ENCODE data around the gene CAMK1D. TPM values are rescaled to one million over a fixed set of nuclear protein-coding genes. Genes with fewer than 3 reads are reported as not detected.

Gene CAMK1D
- total and polyA plus RNA-seq, 10 of the 15 experiments (the other 5 are each of a cell fraction or from before 2014, with no cell fraction given), result 2.1 to 35.5 (median 14.7) TPM

- ChIA-PET POLR2A (no interaction called here), CTCF (no interaction called here), RAD21 (ENCODE audit: unreplicated experiment) (no interaction called here), SMC1A (ENCODE audit: uncharacterized antibody, unreplicated experiment) (interaction anchor here (1.5 kb wide), 1 partner anchor 9 kb away, joined by 3 read pairs; no protein-coding TSS in a partner anchor)
- H3K4me3 ChIP-seq, result no peak overlapping the region
- 91% methylated on average over 9 of the region's 9 CpGs for WGBS (ENCODE audit: insufficient coverage, insufficient replicate concordance, low lambda C conversion rate, missing lambda C conversion rate)
- H3K4me2 ChIP-seq (ENCODE audit: control insufficient read depth, insufficient read depth), result no peak overlapping the region
- intact Hi-C loops (cut with micrococcal nuclease; ENCODE audit: unreplicated experiment) (no loop called here), in situ Hi-C loops (cut with MboI) (no loop called here)
- ATAC-seq (no peak), FAIRE-seq (no peak), DNase-seq (ENCODE audit: low read depth, low spot score) (no peak)
- H3K27ac ChIP-seq (ENCODE audit: control insufficient read depth, insufficient read depth), result no peak overlapping the region
- peaks cover 3% of the 10 kb centered on the region; the same call in 1 of the 2 replicates for H3K4me1 ChIP-seq (ENCODE audit: control insufficient read depth, insufficient read depth, low read length)
- BruUV-seq (replicated peaks), result no TSS peak
- H4K20me1 ChIP-seq (ENCODE audit: control insufficient read depth, insufficient read depth), result no peaks in the 10 kb centered on the region
- H3K9ac ChIP-seq (ENCODE audit: control insufficient read depth, insufficient read depth, low read length), result no peak overlapping the region
- no peaks in the 10 kb centered on the region for H3K36me3 ChIP-seq (ENCODE audit: control insufficient read depth in 2 of 2, insufficient read depth in 2 of 2, low read length in 1 of 2)
- H3K27me3 ChIP-seq (replicated peaks in 1 of 2; ENCODE audit: control insufficient read depth in 2 of 2, insufficient read depth in 2 of 2, low read length in 1 of 2), result no peaks in the 10 kb centered on the region
- no peaks in the 10 kb centered on the region; the same call in 2 of the 3 replicates for H3K9me3 ChIP-seq (replicated peaks; ENCODE audit: control insufficient read depth, insufficient read depth, low read length)
- TF ChIP-seq, protein P1, sequence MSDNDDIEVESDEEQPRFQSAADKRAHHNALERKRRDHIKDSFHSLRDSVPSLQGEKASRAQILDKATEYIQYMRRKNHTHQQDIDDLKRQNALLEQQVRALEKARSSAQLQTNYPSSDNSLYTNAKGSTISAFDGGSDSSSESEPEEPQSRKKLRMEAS (IDR thresholded peaks at IDR 0.05; ENCODE audit: low read depth, low read length), result no peak
- no peak for TF ChIP-seq NR2C2 (IDR thresholded peaks at IDR 0.05; ENCODE audit: borderline replicate concordance, control insufficient read depth, insufficient read length, low read depth)
- TF ChIP-seq SMC3 (IDR thresholded peaks at IDR 0.05; ENCODE audit: borderline replicate concordance, low read length), result no peak
- TF ChIP-seq SMAD5 (IDR thresholded peaks at IDR 0.05; ENCODE audit: low read depth), result no peak
- no peak for TF ChIP-seq TARDBP (IDR thresholded peaks at IDR 0.05; ENCODE audit: borderline replicate concordance)
- no peak for TF ChIP-seq ESRRA (IDR thresholded peaks at IDR 0.05; ENCODE audit: low read length)
- TF ChIP-seq JUND (IDR thresholded peaks at IDR 0.05; ENCODE audit: low read depth, low read length), result no peak
- no peak for TF ChIP-seq POLR2AphosphoS2 (IDR thresholded peaks at IDR 0.05; ENCODE audit: low read depth, low read length)
- TF ChIP-seq RFX5 (IDR thresholded peaks at IDR 0.05; ENCODE audit: low read depth, low read length), result no peak
- TF ChIP-seq FOXM1 (IDR thresholded peaks at IDR 0.05; ENCODE audit: low read depth, low read length), result no peak
- TF ChIP-seq, protein P2, sequence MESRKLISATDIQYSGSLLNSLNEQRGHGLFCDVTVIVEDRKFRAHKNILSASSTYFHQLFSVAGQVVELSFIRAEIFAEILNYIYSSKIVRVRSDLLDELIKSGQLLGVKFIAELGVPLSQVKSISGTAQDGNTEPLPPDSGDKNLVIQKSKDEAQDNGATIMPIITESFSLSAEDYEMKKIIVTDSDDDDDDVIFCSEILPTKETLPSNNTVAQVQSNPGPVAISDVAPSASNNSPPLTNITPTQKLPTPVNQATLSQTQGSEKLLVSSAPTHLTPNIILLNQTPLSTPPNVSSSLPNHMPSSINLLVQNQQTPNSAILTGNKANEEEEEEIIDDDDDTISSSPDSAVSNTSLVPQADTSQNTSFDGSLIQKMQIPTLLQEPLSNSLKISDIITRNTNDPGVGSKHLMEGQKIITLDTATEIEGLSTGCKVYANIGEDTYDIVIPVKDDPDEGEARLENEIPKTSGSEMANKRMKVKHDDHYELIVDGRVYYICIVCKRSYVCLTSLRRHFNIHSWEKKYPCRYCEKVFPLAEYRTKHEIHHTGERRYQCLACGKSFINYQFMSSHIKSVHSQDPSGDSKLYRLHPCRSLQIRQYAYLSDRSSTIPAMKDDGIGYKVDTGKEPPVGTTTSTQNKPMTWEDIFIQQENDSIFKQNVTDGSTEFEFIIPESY (IDR thresholded peaks at IDR 0.05), result no peak
- TF ChIP-seq CHD4 (IDR thresholded peaks at IDR 0.05), result no peak
- TF ChIP-seq NFIC (IDR thresholded peaks at IDR 0.05; ENCODE audit: low read depth, low read length), result no peak
- TF ChIP-seq TCF12 (IDR thresholded peaks at IDR 0.05; ENCODE audit: low read depth, low read length), result no peak
- TF ChIP-seq MXI1 (IDR thresholded peaks at IDR 0.05; ENCODE audit: low read depth, low read length), result no peak
- TF ChIP-seq CBX5 (IDR thresholded peaks at IDR 0.05; ENCODE audit: low read depth), result no peak
- TF ChIP-seq, protein P3, sequence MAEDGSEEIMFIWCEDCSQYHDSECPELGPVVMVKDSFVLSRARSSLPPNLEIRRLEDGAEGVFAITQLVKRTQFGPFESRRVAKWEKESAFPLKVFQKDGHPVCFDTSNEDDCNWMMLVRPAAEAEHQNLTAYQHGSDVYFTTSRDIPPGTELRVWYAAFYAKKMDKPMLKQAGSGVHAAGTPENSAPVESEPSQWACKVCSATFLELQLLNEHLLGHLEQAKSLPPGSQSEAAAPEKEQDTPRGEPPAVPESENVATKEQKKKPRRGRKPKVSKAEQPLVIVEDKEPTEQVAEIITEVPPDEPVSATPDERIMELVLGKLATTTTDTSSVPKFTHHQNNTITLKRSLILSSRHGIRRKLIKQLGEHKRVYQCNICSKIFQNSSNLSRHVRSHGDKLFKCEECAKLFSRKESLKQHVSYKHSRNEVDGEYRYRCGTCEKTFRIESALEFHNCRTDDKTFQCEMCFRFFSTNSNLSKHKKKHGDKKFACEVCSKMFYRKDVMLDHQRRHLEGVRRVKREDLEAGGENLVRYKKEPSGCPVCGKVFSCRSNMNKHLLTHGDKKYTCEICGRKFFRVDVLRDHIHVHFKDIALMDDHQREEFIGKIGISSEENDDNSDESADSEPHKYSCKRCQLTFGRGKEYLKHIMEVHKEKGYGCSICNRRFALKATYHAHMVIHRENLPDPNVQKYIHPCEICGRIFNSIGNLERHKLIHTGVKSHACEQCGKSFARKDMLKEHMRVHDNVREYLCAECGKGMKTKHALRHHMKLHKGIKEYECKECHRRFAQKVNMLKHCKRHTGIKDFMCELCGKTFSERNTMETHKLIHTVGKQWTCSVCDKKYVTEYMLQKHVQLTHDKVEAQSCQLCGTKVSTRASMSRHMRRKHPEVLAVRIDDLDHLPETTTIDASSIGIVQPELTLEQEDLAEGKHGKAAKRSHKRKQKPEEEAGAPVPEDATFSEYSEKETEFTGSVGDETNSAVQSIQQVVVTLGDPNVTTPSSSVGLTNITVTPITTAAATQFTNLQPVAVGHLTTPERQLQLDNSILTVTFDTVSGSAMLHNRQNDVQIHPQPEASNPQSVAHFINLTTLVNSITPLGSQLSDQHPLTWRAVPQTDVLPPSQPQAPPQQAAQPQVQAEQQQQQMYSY (CRISPR knock-in tag; IDR thresholded peaks at IDR 0.05), result no peak
- TF ChIP-seq HDAC6 (IDR thresholded peaks at IDR 0.05; ENCODE audit: unreplicated experiment), result no peak
- H2AFZ ChIP-seq (ENCODE audit: control insufficient read depth, low read depth, low read length), result no peak overlapping the region
- H3K79me2 ChIP-seq (ENCODE audit: control insufficient read depth, insufficient read depth, low read length), result no peaks in the 10 kb centered on the region
Measured at GRCh38 chr10:12614177-12614995, 265.0 kb downstream of the CAMK1D start.

Data from GM12878 (cell line).